OCI-LY3 (cell line): Measurements from ENCODE around the gene DNHD1.

ENCODE experiments used
- EZH2phosphoT487 ChIP-seq: fragments of 200-600 bp; shearing (Covaris generic); IDR thresholded peaks from 2 replicates; pipeline ENCODE4 v1.6.1; 2018; ENCODE audit warnings: antibody characterized with exemption, mixed run types, low read depth
- TF ChIP-seq, protein P1 (sequence below): fragments of 200-600, 300-600 bp; sonication (generic); IDR thresholded peaks from 2 replicates; pipeline ENCODE4 v1.5.1; 2014; ENCODE audit warnings: antibody characterized with exemption, low read length, low read depth

DNA sequence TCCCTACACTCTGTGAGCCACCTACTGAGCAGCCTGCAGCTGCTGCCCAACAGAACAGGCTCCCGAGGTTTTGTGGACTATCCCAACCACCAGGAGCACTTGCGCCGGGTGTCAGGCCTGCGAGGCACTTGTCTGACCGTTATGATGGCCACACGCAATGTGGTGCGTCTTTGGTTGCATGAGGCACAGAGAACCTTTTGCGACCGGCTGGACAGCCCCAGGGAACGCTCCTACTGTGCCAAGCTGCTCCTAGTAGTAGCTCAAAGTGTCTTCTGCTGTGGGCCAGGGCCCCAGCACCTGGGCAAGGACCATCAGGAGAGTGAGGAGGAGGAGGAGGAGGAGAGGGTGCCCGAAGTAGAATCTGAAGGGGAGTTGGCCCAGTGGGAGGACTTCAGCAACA is 60.0 kb downstream of the DNHD1 start:
- TF ChIP-seq, protein P1, sequence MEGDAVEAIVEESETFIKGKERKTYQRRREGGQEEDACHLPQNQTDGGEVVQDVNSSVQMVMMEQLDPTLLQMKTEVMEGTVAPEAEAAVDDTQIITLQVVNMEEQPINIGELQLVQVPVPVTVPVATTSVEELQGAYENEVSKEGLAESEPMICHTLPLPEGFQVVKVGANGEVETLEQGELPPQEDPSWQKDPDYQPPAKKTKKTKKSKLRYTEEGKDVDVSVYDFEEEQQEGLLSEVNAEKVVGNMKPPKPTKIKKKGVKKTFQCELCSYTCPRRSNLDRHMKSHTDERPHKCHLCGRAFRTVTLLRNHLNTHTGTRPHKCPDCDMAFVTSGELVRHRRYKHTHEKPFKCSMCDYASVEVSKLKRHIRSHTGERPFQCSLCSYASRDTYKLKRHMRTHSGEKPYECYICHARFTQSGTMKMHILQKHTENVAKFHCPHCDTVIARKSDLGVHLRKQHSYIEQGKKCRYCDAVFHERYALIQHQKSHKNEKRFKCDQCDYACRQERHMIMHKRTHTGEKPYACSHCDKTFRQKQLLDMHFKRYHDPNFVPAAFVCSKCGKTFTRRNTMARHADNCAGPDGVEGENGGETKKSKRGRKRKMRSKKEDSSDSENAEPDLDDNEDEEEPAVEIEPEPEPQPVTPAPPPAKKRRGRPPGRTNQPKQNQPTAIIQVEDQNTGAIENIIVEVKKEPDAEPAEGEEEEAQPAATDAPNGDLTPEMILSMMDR: no peak
- no peak for TF ChIP-seq EZH2phosphoT487
